ENCODE data around the gene TMEM125.

Gene TMEM125

DNA sequence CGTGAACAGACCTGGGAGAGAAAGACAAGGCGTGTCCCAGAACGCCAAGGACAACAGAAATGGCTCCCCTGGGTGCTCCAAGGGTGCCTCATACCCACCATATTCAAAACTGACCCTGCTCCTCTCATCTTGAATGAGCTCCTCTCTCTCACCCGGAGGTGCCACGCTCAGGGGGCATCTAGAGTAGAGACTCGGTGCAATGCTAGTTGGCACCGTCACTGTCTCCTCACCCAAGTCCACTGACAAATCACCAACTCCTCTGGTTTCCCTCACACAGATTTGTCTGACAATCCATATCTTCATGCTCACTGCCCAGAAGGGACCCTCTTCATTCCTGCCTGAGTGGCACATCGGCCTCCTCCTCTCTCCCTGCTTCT, 5.0 kb downstream of the TMEM125 start:
- DNase-seq: no peak

DNA sequence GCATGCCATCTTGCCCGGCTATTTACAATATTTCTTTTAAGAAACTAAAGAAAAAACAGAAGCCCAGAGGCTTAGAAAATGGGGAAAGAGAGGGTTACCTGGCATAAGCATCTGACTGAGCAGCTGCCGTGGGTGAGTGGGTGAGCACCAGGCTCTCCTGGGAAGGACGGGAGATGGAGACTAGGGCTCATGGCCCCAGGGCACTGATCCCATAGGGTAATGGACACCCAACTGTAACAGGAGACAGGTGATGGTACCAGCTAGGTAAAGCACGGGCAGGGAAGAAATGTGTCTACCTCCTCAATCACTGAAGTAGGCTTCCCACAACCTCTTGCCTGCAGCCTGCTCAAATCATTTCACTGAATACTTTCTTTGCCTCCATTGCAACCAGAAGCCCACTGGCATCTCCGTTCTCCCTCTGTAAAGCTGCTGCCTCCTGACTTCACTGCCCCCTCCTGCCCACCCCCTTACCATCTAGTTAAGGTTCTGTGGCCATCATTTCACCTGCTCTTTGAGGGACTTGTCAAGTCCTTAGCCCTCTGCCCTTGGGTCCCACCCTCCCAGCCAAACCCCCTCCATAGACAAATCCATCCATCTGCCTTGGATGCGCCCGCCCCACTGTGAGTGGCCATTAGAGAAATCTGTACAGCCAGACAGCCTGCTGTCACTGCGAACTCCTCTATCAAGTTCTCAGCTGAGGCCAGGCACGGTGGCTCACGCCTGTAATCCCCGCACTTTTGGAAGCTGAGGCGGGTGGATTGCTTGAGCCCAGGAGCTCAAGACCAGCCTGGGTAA, 6.2 kb downstream of the TMEM125 start:
- no peak for DNase-seq

DNA sequence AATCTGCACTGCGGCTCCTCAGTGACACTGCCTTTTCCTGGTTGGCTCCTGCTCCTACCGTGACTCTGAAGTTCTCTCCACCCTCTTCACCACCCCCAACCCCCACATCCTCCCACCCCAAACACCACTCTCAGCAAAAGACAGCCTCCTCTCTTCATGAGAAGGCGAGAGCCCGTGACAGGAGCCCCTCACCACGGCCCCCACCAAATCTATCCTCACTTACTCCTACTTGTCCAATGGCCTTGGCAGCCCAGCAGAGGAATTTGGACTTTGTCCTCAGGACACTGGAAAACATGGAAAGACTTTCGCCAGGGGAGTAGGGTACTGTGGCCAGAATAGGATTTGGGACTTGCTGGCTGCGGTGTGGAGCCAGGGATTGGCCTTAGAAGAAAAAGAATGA, 6.9 kb downstream of the TMEM125 start:
- no peak for DNase-seq

GRCh38 chr1:43277116-43277876, 7.5 kb downstream of the TMEM125 start:
- no peak for DNase-seq

- DNase-seq: no peak
Measured at GRCh38 chr1:43279161-43279560, 9.4 kb downstream of the TMEM125 start.

GRCh38 chr1:43279666-43280065, 9.9 kb downstream of the TMEM125 start:
- no peak for DNase-seq

DNA sequence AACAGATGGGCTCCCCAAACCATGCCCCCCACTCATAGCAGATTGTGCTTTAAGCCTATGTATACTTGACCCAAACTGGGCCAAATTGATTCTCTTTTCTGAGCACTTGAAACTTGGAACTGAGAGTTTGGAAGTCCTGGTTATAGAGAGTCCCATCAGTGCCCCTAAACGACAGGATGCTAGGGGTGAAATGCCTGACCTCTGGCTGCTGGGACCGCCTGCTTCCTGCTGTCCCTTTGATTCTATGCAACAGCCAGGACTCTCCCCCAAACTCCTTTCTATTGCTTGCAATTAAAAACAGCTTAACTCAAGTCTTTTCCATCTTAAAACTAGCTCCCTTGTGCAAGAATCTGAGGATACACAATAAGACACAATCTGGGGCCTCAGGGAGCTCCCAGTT, 10.9 kb downstream of the TMEM125 start:
- no peak for DNase-seq

DNA sequence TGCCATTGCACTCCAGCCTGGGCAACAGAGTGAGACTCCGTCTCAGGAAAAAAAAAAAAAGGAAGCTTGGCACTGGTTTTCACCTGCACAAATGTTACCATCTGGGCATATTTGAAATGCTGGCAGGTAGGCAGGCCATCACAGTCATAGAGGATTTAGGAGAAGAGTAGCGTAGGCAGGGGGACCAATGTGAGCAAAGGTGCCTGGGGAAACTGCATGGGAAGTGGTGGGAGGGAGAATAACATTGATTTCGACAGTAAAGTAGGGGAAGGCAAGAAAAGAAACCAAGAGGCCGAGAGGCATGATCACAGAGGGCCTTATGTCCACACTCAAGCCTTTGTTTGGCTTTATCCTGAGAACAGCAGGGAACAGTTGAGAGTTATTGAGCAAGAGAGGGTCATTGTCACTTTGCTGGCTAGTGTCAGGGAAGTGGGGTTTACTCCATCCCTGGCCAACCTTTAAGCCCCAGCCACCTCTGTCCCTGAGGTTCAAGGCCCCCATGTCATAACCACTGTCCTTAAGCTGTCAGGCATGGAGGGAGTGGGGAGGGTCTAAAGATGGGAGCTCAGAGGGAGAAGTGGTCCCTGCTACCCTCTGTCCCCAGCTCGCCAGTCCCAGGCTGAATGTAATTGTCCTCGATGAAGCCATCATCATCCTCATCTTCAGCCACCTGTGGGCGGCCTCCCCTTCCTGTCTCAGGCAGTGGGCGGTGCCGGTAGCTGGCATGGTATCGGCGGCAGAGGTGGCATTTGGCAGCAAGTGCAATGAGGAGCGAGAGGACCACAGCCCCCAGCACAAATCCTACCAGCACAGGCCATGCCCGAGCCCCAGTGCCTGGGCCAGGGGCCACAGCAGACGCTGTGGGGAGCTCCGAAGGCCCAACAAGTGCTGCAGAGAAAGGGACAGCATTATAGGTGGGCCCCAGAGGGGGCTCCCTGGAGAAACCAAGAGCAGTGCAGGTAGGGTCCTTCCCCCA, 12.7 kb downstream of the TMEM125 start:
- DNase-seq: no peak

- DNase-seq: no peak
Measured at GRCh38 chr1:43284065-43284464, 14.3 kb downstream of the TMEM125 start.

- no peak for DNase-seq
Measured at GRCh38 chr1:43284546-43285110, 14.8 kb downstream of the TMEM125 start.

DNA sequence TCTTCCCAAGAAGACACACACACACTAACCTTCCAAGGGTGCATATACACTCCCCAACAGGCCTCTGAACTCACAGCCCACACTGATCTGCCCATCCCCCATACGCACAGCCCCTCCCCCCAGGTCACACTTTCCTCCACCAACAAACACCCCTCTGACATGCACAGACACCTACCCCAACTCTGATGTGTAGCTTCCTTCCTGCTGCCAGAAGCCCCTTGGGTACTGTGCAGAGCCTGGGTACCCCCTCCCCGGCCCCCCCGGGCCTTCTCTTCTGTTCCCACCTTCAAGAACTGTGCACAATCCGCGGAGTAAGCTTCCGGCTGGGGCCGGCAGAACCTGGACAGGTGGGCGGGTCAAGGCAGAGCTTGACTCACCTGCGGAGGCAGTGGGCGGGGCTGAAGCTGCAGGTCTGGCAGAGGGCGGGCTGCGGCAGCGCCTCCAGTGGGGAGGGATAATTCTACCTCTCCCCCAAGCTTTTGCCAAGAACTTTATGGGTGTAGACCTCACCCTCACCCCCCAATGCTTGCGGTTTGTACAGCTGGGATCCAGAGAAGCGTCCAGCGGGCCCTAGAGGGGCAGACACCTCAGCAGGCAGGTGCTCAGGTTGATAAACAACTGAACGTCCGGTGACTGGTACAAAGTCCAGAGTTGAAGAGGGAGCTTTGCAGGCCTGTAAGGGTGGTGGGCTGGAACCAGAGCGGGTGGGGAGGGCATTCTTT, 15.6 kb downstream of the TMEM125 start, which contains the start of gene C1orf210:
TSS of gene C1orf210 (minus strand) at position 313 of the 722 bp plus-strand sequence. CDS start 2,311 bp downstream, outside the sequence.
- DNase-seq: no peak

- no peak for DNase-seq
Measured at GRCh38 chr1:43286115-43286514, 16.3 kb downstream of the TMEM125 start.

DNA sequence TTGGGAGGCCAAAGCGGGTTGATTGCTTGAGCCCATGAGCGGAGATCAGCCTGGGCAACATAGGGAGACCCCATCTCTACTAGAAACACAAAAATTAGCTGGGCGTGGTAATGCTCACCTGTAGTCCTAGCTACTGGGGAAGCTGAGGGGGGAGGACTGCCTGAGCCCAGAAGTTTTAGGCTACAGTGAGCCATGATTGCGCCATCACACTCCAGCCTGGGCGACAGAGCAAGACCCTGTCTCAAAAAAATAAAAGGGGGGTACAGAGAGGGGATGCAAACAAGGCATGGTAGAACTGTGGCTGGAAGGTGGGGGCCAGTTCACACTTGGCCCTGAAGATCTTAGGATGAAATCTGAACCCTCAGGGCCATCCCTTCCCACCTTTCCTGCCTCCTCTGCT, 16.8 kb downstream of the TMEM125 start:
- DNase-seq: no peak

GRCh38 chr1:43288058-43288784, 18.4 kb downstream of the TMEM125 start:
- DNase-seq: no peak

GRCh38 chr1:43288785-43289706, 19.3 kb downstream of the TMEM125 start:
- DNase-seq: no peak

GRCh38 chr1:43292216-43292615, 22.4 kb downstream of the TMEM125 start:
- DNase-seq: no peak

DNA sequence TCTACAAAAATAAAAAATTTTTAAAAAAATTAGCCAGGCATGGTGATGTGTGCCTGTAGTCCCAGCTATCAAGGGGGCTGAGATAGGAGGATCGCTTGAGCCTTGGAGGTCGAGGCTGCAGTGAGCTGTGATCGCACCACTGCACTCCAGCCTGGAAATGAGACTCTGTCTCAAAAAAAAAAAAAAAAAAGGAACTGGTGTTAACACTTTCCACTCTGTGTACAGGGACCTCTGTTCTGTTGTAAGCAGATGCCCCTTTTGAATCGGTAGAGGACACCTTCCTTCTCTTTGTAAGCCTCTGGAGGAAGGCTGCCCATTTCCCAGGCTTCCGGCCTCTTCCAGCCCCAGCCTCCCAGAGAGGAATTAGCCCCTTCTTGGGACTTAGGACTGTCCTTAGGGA, 22.9 kb downstream of the TMEM125 start:
- DNase-seq: no peak

- DNase-seq: no peak
Measured at GRCh38 chr1:43293176-43293575, 23.4 kb downstream of the TMEM125 start.

GRCh38 chr1:43293896-43294760, 24.3 kb downstream of the TMEM125 start:
- peak; percentile 12 for DNase-seq

Data from fibroblast of skin of scalp (primary cell).